GM18861 (cell line): Measurements from ENCODE around the gene KCNF1.

Source experiments
- ATAC-seq: cut with Tn5 transposase; IDR thresholded peaks from one replicate; pipeline ENCODE4 v1.9.1; 2021; ENCODE audit not compliant: unreplicated experiment

KCNF1 gene, protein sequence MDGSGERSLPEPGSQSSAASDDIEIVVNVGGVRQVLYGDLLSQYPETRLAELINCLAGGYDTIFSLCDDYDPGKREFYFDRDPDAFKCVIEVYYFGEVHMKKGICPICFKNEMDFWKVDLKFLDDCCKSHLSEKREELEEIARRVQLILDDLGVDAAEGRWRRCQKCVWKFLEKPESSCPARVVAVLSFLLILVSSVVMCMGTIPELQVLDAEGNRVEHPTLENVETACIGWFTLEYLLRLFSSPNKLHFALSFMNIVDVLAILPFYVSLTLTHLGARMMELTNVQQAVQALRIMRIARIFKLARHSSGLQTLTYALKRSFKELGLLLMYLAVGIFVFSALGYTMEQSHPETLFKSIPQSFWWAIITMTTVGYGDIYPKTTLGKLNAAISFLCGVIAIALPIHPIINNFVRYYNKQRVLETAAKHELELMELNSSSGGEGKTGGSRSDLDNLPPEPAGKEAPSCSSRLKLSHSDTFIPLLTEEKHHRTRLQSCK

DNA sequence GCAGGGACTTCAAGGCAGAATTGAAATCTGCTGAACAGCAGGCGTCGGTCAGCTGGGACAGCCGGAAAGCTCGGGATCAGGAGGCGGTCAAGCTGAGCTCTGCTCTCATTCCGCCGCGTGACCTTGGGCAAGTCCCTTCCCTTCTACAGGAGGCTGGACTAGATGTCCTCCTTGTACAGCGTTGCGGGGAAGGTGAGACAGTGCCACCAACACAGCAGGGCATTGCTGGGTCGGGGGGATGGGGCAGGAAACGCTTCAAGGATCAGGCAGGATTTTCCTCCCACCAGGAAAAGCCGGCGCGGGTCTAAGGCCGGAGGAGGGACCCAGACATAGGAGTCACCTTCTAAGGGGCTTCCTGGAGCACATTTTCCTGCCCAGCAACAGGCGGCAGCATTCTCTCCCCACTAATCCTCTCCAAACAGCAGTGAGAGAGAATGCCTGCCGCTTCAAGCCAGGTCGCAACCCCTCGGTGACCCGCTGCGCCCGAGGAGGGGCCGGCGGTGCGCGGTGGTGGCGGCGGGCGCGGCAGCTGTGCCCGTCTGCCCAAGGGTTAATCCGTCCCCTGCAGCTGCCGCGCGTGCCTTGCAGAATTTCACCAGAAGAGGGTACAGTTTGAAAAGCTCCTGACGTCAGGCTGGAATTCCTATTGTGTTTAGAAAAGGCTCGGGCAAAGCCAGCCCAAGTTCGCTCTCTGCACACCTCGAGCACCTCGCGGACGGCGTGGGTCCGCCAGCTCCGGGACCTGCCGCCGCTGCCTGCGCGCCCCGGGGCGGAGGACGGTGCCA is at the start of gene KCNF1:
Gene KCNF1 (plus strand): TSS at position 644 of the 785 bp plus-strand sequence. CDS start 493 bp downstream, outside the sequence.
- ATAC-seq, result no peak

DNA sequence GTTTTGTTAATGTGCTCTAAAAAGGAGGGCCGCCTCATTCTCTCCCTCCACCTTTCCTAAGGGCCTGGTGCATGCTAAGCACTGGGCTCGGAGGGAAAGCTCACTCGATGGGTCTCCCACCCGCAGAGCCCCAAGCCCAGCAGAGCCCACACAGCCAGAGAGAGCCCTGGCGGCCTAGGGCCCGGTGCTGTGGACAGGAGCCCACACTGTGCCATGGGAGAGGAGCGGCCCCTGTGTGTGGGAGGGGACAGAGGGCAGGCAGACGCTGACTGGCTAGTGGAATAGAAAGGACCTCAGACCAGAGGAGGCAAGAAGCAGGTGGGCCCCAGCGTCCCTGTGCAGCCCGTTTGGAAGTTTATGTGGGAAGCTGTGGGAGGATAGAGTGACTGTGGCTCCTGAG is 49.4 kb upstream of the KCNF1 start:
- no peak for ATAC-seq

DNA sequence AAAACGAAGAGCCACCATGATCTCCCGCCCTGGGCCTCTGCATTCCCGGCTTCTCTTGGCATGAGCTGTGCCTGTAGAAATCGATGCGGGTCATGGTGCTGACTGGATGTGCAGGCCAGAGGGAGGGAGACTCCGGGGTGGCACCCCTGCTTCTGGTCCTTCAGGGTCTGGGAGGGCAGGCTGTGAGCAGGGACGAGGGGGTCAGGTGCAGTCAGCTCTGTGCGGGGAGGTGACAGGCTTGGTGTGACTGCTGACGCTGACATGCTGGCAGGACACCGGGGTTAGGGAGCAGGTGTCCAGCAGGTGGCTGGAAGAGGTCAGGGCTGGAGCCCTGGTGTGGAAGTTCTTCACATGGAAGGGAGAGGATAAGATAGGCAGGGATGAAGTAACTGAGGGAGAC is 48.7 kb upstream of the KCNF1 start:
- no peak for ATAC-seq

DNA sequence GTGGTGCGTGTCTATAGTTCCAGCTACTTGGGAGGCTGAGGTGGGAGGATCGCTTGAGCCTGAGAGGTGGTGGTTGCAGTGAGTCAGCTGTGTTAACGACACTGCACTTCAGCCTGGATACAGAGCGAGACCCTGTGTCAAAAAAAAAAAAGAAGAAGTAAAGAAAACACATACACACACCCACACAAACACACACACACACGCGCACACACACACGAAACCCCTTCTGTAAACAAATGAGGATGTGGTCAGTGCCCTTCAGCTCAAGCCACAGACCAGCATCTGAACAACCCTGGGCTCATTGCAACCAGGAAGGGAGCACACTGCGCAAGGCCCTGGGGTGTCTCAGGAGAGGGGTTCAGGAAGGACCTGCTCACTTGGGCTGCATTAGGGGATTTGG is 47.9 kb upstream of the KCNF1 start:
- ATAC-seq, result peak; percentile 61

DNA sequence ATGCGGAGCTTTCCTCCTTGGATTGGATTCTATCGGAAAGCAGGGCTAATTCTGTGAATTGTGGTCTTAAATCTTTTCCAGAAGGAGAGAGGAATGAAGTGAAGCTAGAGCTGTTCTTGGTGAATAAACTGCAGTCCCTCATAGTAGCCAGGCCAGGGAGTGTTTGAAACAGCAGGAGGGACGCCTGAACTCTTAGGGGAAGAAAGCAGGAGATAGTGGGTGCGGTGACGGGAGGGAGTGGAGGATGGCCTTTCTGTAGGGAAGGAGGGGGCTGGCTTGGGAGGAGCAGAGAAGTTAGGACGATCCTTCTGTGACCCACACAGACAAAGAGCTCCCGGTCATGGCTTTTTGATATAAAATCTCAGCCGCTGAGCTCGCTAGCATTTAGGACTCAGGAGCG is 47.5 kb upstream of the KCNF1 start:
- ATAC-seq, result no peak

DNA sequence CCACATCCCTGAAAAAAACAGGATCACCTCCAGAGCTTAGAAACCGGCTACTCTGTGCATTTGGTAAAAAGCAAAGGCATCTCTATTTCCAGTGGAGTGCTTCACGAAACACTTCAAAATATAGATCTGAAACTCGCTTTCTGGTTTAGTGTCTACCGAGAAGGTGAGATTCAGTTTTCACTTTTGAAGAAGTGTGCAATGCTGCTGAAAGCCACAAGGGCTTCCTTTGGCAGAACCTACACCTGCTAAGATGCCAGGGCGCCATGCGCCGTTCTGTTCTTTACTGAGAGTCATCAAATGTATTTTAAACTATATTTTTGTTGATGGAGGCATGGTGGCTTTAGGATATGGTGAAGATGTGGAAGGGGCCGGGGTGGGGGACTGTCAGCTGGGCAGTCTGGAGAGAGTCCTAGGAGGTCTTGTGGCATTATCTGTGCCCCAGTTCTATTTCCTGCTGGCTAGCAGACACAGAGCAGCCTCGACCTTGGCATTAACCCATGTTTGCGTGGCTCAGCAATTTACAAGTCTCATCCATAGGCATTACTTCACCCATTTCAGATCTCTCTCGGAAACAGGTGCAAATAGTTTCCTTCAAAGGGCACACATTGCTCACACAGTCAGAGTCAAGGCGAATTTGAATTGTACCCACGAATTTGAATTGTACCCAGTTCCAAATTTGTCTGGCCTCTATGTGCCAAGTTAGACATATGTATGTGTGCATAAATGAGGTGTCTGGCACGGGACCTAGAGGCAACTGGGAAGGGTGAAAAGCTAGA is 46.7 kb upstream of the KCNF1 start:
- ATAC-seq, result peak; percentile 93

DNA sequence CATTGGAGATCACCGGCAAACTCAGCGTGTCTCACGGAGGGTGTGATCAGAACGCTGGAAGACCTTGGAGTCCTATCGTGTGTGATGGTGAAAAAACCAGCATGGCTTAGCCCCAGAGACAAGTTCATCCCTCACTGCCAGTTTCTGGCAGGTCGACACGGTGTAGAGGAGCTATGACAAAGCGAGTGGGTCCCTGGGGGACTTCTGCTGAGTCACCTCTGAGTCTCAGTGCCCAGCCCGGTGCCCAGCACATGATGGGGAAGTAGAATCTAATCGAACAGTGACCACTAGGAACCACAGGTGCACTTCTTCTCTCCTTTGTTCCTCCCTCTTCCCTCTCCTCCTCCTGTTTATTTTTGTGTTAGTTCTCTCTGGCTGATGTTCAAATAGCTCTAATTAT is 45.9 kb upstream of the KCNF1 start:
- ATAC-seq, result no peak

DNA sequence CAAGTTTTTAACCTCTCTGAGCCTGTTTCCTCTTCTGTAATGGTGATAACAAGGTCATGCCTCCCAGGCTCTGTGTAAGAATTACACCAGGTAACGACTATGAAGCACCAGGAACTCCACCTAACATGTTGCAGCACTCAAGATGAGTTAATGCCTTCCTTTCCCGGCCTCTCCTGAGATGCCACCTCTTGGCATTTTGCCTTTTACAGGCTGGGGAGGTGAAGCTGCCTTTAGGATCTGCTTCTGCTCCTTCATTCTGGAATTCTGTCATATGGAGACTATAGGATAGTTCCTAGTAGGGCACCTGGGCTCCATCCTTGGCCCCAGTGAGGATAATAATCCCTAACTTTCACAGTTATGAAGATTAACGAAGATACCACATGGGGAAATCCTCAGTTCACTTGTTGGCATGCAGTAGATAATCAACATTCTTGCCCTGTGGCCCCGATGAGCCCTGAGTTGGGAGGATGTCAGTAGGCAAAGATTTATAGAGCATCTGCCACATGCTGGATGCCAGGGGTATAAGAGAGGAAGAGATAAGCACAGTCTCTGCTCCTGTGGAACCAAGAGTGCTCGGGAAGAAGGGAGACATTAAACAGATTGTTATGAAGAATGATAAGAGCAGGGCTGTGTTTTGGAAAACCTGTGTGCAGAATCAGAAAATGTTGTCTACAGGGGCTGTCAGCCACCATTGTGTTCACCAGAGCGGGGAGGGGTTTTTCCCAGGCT is 43.9 kb upstream of the KCNF1 start:
- no peak for ATAC-seq

DNA sequence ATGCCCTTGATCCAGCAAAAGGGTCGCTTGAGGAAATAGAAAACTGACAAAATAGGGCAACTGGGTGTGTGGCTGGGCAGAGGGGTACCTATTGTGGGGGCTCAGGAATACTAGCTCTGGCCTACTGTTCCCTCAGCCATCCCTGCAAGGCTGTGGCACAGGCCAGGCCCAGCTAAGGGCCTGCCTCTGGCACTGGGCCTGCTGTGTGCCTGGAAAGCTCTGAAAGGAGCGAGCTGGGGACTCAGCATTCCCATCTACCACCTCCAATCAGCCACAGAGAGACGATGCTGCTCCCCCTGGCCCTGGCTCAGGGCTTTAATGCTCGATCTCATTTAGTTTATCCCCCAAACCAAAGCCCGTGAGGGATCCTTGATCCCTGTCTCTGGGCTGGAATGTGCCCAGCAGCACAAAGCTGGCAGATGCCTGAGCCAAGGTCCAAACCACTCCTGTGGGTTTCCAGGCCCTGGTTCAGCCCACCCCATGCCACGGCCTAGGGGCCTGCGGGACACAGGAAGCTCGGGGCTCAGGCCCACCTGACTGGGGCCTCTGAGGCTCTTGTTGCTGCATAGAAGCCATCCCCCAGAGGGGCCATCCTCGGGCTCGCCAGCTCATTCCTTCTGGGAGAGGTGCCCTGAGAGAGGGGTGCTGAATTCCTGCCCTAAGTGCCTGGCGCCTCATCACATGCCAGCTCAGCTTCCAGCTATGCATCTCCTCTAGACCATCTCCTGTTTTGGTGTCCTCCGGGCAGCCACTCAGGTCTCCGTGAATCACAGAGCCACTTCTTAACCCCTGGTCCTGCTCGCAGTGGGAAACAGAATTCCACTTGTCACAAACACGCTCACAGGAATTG is 43.0 kb upstream of the KCNF1 start:
- ATAC-seq, result no peak

DNA sequence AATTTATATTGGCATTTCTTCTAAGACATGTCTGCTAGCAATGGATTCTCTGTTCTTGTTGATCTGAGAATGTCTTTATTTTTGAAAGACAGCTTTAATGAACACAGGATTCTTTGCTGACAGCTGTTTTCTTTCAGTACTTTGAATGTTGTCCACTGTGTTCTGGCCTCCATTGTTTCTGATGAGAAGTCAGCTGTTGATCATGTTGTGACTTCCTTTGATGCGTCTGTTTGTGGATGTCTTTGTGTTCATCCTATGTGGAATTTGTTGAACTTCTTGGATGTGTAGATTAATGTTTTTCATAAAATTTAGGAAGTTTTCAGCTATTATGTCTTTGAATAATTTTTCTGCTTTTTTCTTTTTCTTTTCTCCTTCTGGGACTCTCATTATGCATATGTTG is 39.8 kb upstream of the KCNF1 start:
- ATAC-seq, result no peak

DNA sequence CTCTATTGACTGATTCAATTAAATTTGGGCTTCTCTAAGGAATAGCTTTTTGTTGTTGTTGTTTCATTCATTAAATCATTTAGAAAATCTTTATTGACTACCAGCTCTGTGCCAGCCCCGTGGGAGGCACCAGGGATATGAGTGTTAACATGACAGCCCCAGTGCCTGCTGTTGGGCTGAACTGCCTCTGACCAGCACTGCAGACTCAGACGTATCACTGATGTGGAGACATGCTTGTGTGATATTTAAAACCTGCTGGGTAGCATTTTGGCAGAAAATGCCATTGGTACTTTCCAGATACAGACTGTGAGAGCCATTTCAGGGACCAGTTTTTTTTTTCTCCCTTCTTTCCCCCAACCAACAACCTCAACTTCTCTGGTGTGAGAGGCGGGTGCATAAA is 38.6 kb upstream of the KCNF1 start:
- ATAC-seq, result no peak

DNA sequence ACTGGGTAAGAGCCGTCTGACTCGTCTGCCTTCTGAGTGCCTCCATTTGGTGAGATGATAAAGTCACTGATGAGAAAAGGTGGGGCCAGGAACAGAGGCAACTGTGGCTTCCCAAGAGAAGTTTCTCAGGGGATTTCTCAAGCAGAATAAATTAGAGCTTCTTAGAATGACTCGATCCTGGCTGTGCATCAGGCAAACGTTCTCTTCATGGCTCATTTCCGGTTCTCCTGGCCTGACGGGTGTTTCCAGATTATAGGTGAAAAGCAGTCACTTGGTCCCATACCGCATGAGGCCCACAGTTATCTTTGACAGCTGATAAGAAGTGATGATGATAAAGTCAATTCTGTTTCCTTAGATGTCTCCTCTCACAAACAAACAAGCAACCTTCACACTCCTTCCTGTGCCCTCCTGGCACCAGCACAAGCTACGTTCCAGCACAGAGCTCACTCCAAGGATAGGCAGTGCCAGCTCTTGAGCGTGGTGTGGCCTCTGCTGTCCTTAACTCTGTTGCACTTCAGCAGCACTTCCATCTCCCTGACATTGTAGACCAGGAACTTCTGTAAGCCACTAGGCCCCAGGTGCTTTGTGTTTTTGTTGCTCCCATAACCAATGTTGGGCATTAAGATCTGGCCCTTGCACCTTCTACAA is 37.8 kb upstream of the KCNF1 start:
- no peak for ATAC-seq

DNA sequence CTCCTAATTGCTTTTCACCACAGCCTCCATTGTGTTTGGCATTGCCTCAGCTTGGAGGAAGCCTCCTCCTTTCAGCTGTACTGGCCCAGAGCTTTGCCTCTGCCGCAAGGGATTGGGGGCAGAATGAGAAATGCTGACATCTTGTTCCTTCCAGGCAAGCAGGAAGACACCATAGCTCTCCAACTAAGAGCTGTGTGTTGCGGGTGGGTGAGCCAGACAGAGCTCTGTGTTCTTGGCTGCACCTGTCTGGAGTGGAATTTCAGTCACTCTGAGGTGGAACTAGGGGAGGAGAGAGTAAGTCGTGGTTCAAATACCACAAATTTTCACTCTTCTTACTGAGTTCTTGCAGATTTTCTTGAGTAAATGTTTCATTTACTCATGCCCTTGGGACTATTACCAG is 36.6 kb upstream of the KCNF1 start:
- ATAC-seq, result no peak

DNA sequence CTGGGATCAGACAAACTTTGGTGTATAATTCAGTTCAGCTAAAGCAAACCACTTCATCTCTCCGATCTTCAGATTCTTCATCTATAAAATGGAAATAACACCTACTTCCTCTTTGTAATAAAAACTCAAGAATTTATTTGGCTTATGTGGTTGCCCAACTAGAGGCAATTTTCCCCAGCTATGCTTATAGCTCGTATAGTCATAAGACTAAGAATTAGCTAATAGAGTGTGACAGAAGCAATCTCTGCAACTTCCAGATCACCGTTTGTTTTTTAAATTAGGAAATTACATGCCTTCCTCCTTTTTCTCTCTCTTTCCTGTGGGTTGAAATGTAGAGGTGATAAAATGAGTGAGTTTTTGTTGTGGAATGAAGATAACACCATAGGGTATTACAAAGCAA is 35.3 kb upstream of the KCNF1 start:
- no peak for ATAC-seq

DNA sequence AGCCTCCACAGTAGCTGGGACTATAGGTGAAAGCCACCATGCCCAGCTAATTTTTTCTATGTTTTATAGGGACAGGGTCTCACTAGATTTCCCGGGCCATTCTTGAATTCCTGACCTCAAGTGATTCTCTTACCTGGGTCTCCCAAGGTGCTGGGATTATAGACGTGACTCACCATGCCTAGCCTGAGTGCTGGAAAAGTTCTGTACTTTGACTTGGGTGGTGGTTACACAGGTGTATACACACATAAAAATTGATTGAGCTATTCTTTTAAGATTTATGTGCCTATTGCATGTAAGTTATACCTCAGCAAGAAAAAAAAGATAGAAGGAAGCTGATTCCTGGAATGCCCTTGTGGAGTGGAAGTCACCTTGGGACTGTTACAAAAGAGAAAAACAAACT is 34.8 kb upstream of the KCNF1 start:
- no peak for ATAC-seq

DNA sequence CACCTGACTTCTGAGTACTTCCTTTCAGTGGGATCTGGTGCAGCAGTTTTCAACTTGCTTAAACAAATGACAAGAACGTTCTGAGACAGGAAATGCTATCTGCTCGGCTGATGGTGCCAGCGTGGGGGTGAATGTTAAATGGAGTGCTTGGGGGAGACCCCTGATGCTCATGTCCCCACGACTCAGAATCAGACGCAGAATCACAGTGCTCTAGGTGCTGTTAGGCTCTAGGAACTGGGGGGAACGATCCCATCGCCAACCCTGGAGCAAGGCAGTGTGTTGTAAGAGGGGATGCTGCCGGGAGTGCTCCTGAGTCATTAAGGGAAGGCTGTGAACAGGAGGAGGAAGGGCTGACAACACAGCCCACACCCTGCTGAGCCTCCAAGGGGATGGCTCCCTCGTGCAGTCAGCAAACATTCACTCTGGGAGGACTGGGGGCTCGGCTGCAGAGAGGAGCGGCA is 34.1 kb upstream of the KCNF1 start:
- ATAC-seq, result no peak

DNA sequence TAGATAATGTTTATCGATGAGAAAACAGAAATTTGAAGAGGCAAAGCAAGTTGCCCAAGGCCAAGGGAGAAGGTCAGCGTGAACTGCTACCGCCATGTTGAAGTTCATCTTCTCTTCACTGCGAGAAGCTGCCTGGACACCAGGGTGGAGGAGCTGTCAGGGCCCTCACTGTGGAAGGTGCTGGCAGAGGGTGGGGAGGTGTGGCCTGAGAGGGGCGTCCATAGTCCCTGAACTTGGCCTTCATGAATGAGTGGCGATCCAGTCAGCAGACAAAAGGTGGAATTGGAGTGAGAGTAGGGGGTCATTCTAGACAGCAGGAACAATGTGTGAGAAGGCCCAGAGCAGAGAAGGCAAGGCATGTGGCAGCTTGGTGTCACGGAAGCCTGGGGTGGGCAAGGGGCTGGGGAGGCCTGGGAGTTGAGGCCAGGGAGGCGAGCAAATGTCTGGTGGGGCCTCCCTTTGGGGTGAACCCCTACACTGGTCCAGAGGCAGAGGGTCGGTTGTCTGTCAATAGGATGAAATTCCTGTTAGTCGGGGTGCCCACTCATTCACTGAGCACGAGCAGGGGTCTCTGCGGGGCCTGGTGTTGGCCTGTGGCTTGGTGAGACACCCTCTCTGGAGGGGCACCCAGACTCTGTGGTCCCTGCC is 33.3 kb upstream of the KCNF1 start:
- ATAC-seq, result no peak

DNA sequence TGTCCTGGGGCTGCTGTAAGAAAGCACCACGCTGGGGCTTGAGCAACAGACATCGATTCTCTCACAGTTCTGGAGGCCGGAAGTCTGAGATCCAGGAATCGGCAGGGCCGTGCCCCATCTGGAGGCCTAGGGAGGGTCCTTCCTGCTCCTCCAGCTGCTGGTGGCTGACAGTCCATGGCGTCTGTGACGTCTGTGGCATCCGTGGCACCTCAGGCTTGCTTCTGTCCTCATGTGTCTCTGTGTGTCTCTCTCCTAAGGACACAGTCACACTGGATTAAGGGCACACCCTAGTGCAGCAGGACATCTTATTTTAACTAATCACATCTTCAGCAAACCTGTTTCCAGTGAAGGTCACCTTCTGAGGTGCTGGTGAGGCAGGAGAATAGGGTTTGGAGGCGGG is 32.6 kb upstream of the KCNF1 start:
- ATAC-seq, result no peak
